GM18502 (cell line): ENCODE results near the gene DCUN1D1.

Source experiments
- ATAC-seq: cut with Tn5 transposase; IDR thresholded peaks from one replicate; pipeline ENCODE4 v1.9.1; 2021; ENCODE audit warnings: mild to moderate bottlenecking; ENCODE audit not compliant: unreplicated experiment, poor library complexity

The DCUN1D1 gene

DNA sequence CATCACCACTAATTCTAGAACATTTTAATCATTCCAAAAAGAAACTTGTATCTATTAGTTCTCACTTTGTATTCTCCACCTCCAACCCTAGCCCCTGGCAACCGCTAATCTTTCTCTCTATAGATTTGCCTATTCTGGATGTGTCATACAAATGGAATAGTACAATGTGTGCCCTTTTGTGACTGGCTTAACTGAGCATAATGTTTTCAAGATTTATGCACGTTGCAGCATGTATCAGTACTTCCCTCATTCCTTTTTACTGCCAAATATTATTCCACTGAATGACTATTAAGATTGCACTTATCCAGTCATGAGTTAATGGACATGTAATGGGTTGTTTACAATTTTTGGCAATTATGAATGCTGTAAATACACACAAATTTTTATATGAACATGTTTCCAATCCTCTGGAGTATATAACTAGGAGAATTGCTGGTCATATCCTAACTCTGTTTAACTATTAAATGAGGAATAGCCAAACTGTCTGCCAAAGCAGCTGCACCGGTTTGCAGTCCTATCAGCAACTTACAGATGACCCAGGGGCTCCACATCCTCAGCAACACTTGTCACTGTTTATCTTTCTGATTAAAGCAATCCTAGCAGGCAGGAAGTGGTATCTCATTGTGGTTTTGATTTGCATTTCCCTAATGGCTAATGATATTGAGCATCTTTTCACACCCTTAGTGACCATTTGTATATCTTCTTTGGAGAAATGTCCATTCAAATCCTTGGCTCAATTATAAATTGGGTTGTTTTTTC is 42.9 kb downstream of the DCUN1D1 start:
- ATAC-seq, result peak; percentile 85

DNA sequence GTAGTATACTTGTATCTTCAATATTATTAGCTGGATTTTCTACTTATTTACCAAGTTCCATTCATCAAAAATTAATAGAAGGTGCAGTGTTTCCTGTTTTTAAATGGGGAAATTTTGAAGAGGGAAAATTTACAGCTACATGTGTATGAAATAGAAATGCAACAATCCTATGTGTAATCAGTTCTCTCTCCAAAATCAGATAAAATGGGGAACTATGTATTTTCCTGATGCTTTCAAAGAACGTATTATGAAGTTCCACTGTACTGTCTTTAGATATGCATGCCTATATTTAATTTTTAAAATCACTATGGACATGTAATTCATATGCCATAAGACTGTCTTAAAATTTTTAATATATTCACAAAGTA is 43.4 kb downstream of the DCUN1D1 start:
- ATAC-seq, result no peak

DNA sequence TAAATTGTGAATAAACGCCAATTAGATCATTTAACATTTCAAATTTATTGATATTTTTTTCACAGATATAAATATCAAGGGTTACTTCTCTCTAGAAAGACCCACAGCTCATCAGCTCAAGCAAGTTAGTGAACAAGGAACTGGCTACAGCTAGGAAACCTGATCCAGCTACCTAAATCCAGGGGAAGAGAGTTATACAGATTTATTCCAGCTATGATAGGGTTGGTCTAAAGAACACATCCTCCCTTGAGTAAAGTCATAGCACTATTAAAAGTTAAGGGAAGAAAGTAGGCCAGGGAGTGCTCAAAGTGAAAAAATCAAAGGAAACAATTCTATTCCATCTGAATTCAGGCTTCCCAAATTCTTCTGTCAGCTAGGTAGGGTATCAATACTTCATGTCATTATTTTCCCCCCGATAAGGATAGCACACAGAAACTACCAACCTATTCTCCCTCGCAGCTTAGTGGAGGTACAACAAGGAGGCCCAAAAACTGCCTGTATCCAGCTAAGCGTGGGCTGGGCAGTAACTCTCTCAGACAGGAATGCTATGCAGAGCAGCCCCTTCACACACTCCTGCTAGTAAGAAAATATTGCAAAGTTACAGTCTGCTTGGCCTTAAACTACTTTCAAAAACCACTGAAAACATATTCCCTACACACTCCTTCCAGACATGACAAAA is 44.0 kb downstream of the DCUN1D1 start:
- no peak for ATAC-seq

DNA sequence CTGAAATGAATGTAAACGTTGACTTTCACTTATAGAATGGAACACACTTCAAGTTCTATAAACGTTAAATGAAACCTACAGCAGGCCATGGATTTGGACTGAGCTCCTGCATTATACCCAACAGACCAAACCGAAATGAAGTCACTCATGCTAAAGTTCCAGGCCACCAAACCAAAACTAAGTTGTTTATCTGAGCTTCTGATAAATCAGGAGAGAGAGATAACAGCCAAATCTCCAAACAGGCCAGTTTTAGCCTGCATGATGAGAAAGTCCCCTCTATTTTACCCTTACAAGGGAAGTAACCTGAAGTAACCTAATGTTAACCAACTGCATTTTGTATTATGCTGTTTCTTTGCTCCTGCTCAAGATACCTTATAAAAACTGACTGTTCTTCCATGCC is 44.5 kb downstream of the DCUN1D1 start:
- no peak for ATAC-seq

DNA sequence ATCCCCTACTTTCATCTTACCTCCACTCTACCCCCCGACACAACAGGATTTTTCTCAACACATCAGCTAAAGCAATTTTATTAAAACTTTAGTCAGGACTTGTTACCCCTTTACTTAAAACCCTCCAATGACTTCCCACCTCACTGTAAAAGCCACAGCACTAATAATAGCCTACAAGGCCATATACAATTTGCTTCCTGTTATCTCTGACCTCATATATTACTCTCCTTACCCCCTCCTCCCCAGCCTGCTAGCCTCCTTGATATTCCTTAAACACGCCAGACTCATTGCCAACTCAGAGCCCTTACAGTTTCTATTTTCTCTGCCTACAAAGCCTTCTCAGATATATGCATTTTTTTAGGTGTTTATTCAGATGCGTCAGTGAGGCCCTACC is 54.4 kb downstream of the DCUN1D1 start:
- no peak for ATAC-seq

DNA sequence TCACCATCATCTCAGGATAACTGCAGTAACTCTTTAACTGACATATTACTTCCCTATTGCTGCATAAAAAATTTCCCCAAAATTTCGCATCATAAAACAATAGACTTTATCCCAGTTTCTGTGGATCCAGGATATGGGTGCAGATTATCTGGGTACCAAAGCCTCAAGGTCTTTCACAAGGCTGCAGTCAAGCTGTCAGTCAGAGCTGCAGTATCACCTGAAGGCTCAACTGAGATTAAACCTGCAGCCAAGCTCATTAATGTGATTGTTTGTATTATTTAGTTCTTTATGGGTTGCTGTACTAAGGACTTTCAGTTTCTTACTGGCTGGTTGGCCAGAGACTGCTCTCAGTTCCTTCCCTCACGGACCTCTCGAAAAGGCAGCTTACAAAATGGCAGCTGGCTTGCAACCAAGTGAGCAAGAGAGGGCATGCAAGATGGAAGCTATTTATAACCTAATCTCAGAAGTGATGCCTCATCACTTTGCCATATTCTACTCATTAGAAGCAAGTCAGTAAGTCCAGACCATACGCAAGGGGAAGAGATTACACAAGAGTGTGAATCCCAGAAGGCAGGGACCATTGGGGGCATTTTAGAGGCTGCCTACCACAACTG is 54.9 kb downstream of the DCUN1D1 start:
- peak; percentile 91 for ATAC-seq

DNA sequence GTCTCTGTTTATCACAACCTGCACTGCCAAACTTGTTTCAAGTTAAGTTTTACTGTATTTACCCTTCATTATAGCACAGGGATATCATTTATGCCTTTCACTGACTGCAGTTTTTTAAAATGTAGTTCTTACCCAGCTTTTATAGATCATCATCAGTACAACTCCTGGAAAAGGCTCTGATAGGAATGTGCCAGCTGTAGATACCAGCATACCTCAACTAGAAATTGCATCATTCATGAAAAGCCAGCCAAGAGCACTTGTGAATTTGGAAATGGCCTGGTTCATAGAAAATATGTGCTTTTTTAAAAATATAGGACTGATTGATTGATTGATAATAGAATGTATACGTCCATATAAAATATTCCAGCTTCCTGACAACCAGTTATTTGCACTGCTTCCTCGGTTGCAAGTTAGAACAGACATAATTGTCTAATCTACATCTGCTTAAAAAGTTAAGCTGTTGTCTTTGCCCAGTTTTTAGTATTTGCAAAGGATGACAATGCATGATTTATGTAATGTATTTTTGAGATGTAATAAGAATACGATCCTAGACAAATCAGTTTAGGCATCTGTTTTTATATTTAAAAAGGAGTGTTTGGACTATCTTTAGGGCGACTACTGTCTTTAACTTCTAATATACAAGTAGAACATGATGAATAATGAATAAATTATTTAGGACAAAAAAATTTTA is 58.5 kb downstream of the DCUN1D1 start:
- no peak for ATAC-seq

DNA sequence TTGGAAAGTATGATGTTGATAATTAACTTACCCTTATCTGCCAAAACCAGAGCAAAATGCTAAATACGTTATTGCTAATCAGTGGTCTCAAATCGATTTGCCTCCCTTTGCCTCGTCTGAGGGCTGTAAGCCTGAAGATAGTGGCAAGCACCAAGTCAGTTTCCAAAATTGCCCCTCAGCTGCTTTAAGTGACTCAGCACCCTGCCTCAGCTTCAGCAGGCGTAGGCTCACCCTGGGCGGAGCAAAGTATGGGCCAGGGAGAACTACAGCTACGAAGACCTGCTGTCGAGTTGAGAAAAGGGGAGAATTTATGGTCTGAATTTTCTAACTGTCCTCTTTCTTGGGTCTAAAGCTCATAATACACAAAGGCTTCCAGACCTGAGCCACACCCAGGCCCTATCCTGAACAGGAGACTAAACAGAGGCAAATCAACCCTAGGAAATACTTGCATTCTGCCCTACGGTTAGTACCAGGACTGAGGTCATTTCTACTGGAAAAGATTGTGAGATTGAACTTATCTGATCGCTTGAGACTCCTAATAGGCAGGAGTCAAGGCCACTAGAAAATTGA is 59.7 kb downstream of the DCUN1D1 start:
- no peak for ATAC-seq

DNA sequence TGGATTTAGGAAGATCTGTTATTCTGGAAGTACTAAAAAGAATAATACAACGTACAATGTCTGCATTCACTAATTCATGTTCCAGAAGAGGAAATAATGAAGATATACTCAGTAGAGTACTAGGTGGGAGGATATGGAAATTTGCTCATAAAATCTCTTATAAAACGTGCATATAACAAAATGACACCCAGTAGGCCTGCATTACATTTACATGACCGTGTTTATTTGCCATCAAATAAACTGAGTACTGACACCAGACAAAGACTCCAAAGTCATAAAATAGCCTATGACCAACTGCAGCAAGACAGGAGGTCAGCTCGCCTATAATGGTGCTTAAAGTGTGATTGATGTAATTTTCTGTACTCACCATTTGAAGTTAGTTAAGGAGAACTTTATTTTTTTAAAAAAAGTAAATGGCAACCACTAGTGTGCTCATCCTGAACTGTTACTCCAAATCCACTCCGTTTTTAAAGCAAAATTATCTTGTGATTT is 60.4 kb downstream of the DCUN1D1 start:
- no peak for ATAC-seq

DNA sequence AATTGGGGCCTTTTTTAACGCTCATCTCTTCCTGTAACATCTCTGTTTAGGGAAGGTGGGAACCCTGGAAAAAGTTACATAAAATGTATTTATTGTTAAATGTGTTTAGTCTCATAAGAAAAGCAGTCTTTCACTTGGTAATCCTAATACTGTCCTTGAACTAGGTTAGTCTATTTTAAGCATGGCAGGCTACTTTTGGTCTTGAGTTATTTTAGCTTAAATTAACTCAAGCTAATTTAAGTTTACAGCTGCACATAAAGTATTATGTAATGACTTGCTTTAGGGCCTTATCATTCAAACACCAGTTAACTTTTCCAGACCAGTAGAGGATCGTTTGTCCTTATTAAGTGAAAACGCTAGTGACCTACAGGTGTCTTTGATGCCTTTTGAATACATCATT is 63.2 kb downstream of the DCUN1D1 start:
- ATAC-seq, result no peak

DNA sequence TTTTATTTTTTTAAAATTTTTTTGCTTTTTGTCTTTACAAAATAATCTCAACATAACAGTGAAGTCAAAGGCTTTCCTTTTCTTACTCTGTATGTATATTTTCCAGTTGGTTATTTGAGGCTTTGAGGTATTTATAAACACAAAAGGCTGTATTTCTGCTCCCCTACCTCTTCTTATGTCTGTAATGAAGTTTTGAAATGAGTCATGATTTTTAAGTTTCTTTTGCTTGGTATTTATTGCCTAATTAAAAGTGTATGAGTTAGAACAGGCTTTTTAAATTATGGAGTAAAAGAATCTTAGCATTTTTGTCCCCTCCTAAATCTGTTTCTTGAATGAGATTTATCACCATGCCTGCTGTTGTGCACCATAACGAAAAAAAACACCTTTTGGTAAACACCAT is 66.0 kb downstream of the DCUN1D1 start:
- peak; percentile 54 for ATAC-seq

DNA sequence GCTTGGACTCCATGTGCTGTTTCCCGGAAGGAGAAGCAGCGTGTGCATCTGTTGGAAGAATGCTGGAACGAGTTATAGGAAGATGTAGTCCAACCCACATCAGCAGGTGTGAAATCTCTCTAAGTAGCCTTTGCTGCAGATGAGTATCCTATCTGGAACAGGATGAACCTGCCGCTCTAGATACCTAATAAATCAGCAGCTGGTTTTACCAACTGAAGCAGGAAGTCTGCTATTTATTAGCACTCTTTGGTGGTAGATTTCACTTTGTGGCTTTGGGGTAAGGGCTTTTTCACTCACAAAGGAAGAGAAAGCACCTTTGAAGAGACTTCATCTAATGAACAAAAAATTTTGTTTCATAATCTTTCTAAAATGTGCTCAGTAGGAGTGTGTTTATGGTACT is 66.4 kb downstream of the DCUN1D1 start:
- ATAC-seq, result peak; percentile 94

DNA sequence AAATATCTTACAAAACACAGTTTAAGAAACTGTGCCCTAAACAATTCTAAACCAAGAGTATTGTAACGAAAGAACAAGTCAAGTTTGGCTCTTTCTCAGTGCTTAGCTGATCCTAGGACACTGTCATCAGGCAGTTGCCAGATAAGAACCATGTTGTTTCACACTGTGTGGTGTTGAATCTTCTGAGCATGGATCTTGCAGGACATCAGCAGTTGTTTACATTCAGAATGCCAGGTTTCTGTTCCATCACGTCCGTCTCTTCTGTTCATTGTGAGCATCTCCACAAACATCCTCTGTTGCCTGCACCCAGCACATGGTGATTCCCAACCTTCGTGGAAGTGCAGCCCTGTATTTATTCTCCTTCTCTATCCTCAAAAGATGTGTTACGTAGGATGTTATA is 67.9 kb downstream of the DCUN1D1 start:
- no peak for ATAC-seq

DNA sequence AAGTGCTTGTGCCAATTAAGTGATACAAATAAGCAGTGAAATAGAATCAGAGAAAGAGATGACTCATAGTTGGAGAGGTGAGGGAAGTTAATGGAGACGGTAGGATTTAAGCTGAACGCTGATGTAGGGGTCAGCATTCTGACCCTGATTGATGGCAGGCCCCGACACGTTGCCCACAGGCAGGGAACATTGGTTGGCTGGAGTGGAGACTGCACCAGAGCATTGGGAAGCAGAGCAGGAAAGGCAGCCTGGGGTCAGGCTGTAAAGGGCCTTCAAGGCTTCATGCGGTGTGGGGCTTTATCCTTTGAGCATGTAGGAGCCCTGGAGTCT is 68.6 kb downstream of the DCUN1D1 start:
- no peak for ATAC-seq

DNA sequence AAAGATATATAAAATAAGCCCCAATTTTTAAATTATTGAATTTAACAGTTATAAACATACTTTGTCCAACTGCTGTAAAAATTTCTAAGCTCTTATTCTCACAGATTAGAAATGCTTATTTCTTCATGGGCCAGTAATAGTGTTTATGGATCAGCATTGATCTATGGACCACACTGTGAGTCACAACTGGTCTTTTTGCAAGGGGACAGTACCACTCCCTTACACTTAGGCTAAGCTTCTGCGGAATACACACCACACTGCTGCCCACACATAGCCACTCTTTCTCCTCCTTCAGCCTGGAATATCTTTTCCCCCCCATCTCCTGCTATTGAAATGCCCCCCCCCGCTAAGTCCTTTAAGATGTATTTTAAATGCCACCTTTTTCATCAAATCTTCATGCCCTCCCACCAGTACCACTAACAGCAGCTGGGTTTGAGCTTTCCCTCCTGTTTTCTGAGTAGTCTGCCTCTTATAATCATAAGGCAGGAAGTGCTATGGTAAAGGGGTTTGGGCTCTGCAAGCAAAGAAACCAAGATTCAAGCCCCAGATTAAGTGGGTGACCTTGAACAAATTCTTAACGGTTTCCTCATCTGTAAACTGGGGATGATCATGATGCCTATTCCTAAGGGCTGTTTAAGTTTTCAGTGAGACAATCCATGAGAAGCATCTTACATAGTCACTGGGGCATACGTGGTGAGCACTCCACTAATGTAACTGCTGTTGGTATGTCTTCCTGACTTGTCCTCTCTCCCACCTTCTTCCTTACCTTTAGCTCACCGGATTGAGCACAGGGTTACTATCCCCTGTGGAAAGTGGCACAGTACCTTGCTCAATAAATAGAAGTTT is 69.2 kb downstream of the DCUN1D1 start:
- ATAC-seq, result no peak

DNA sequence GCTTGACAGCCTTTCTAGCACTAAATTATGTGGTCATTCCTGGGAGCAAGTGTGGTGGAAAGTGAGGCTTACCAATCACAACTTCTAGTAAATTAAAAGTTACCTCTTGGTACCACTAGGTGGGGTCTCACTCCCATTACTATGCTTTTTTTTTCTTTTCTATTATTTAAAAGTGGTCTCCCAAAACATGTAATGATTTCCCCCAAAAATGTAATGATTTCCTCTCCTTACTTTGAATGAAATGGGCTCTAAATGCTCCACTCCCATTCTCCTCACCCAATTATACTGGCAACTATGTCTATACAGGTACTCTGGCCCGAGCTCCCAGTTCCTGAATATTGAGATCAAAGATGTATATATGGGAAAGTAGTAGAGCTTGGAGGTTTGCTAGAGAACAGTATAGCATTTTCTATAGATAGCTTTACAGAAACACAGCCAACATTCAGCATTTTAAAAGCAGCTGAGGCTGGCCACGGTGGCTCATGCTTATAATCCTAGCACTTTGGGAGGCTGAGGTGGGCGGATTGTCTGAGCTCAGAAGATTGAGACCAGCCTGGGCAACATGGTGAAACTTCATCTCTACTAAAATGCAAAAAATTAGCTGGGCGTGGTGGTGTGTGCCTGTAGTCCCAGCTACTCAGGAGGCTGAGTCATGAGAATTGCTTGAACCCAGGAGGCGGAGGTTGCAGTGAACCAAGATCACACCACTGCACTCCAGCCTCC is 70.9 kb downstream of the DCUN1D1 start:
- ATAC-seq, result no peak

DNA sequence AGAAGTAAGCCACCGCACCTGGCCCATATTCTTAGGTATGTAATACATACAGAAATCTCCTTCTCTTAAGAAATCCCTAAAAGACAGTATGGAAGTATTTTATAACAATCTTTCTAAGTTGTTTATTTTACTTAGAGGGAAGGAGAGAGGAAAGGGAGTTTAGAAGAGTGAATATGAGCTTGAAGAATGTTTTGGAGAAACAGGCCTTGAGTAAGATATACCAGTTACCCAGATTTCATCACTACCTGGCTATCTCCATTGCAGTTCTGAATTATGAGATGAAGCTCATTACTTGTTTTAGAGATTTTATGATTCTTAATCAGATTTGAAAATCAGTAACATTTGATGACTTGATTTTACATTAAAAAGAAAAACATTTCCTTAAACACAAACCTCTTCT is 71.9 kb downstream of the DCUN1D1 start:
- ATAC-seq, result no peak

DNA sequence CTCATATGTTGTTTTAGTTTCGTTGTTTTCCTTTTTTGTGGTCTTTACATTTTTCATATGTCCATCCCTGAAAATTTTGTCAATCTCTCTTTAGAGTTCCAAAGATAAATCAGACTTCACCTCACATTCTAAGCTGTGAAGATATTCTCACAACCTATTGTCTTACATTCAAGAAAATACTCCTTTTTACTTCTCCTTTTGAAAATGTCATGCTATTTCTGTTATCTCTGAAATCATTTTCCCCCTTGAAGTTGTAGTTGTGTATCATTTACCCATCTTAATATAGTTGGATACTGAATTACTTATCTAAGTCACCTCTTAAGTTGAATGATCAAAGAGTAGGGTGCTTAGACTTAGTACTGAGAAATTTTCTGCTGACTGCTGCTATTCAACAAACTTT is 74.3 kb downstream of the DCUN1D1 start:
- ATAC-seq, result no peak

DNA sequence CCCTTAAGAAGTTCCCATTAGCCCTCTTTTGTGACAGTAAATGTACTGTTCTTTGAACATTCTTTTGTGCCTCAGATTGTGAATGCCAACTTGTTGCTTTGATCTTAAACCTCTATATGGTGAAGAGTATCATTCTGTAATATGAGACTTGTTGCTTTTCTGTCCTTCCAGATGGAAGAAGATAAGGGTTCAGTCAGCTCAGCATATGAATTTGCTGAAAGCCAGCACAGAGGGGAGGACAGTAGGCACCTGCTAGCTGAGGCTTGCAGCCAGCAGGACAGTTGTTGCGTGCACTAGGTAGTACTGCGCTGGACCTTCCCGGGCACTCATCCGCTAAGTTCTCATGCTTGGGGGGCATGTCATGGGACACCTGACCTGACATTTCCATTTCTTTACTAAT is 74.7 kb downstream of the DCUN1D1 start:
- ATAC-seq, result no peak
